GM19372 (cell line): ENCODE measurements around the gene RPL18A.

ENCODE experiments used
- ATAC-seq: cut with Tn5 transposase; IDR thresholded peaks from one replicate; pipeline ENCODE4 v1.9.1; 2021; ENCODE audit warnings: mild to moderate bottlenecking, low read depth, moderate library complexity; ENCODE audit not compliant: unreplicated experiment

The RPL18A gene

DNA sequence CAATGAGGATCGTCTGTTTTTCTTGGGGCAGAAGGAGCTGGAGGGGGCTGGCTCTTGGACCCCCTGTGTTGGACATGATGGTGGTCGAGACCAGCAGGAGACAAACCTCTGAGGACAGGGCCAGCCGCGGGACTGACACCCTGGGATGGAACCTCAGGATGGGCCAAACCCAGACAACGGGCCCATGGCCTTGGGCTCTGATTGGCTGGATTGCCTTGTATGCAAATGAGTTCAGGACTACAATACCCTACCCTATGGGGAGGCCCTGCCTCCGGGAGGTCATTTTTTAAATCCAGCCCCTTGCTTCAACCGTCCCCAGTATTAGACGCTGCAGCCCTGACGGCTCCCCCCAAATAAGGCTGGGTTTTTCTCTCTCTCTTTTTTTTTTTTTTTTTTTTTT is 34.1 kb downstream of the RPL18A start:
- ATAC-seq = no peak

DNA sequence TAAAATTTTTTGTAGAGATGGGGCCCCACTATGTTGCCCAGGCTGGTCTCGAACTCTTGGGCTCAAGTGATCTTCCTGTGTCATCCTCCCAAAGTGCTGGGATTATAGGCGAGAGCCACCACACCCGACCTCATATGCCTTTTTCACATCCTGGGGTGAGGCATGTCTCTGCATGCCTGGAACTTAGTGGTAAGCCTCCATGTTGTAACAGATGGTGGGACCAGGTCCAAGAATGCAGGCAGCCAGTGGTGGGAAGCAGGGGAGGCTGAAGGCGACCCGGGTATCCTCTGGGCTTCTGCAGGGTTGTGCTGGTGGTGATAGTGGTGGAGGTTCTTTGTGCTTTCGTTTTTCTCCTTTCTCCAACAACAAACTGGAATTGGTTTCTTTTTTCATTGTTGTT is 43.0 kb downstream of the RPL18A start:
- ATAC-seq = no peak

DNA sequence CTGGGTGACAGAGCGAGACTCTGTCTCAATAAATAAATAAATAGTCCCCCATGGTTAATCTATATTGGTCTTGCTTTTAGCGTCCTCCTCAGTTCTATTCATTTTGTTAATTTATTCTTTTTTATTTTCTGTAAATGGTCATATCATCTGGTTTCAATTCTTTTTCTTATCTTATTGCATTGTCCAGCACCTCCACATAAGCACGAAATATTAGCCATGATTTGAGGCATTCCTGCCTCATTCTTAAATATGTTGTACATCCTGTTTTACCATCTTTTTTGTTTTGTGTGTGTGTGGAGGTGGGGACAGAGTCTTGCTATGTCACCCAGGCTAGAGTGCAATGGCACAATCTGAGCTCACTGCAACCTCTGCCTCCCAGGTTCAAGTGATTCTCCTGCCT is 48.5 kb downstream of the RPL18A start:
- ATAC-seq = no peak

DNA sequence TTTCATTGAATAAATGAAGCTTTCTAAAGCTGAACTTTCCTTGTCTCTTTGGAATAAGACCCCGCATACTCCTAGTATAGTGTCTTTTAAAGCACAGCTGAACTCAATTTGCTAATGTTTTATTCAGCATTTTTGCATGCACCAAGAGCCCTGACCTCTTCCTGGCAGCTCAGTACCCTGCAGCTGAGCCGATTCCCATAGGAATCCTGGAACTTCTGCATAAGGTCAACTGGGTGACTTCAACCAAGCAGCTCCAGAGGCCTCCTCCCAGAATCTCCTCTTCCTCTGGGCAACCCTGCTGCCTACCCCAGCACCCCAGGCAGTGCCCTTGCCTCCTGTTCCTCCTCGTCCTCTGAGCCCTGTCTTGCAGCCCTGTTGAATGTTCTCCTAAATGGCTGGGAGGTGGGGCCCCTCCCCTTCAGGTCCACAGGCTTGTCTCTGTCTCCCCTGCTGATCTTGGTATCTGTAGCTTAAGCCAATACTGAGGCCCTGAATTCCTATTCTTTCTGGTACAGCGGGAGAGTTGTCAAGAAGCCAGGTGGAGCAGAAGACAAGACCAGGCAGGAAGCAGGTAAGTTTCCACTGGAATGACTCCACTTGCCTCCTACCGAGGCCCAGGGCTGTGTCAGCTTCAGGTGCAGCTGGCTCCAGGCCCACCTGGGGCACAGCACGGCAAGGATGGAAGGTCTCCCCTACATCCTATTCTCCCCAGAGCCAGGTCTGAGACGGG is 49.5 kb downstream of the RPL18A start:
- ATAC-seq = no peak

DNA sequence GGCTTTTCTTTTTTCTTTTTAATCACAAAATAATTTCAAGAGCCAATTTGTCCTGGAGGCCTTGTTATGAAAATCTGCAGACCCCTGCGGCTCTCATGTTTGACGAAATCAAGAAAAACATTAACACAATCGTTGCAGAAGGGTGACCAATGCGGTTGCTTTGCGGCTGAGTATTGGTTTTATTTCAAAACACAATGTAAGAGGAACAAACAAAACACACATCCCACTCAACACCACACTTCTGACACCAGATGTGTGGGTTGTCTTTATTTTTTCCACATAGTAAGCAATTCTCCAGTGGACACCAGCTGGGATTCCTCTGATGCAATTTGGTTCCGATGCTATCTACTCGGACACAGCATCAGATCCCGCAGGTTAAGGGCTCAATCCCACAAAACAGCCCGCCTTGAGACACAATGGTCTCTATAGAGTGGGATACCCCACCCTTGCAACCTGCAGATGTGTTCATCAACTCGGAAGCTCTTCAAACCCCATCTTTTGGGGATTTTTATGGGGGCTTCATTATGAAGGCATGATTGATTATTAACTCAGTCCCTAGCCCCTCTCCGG is 51.2 kb downstream of the RPL18A start:
- ATAC-seq = no peak
